NCI-H2196 treated with DMSO at 0.1 percent for 48 hours (cell line): ENCODE data around the gene PRDM16.

Source experiments
- DNase-seq: peaks from one replicate; lab custom pipeline; 2025; ENCODE audit not compliant: unreplicated experiment; lab: John Stamatoyannopoulos, UW

The PRDM16 gene

GRCh38 chr1:3477241-3477995 is 408.4 kb downstream of the PRDM16 start:
- DNase-seq: no peak

- no peak for DNase-seq
These were observed 409.2 kb downstream of the PRDM16 start for GRCh38 chr1:3478187-3478586.

GRCh38 chr1:3479511-3480368 is 410.7 kb downstream of the PRDM16 start:
- DNase-seq: no peak

GRCh38 chr1:3480369-3480719 is 411.3 kb downstream of the PRDM16 start:
- no peak for DNase-seq

GRCh38 chr1:3481046-3481445 is 412.0 kb downstream of the PRDM16 start:
- no peak for DNase-seq

- DNase-seq: no peak
These were observed 412.9 kb downstream of the PRDM16 start for GRCh38 chr1:3481836-3482375.

- no peak for DNase-seq
These were observed 413.4 kb downstream of the PRDM16 start for GRCh38 chr1:3482378-3482849.

- DNase-seq: no peak
These were observed 414.4 kb downstream of the PRDM16 start for GRCh38 chr1:3483380-3483779.

GRCh38 chr1:3483801-3484444 is 414.9 kb downstream of the PRDM16 start:
- DNase-seq: no peak

- no peak for DNase-seq
These were observed 416.0 kb downstream of the PRDM16 start for GRCh38 chr1:3485016-3485415.
